Suprapubic skin (tissue), 3 donors: ENCODE data around the gene RIMOC1.

Source experiments
- POLR2A ChIP-seq, 2 donors: fragments of 450-650 bp; IDR thresholded peaks; one replicate each; pipeline ENCODE4 v1.6.1; 2017; ENCODE audit warnings: antibody characterized with exemption in 2 of 2, mild to moderate bottlenecking in 2 of 2, moderate library complexity in 2 of 2
- TF ChIP-seq, protein P1 (sequence below), 2 donors: fragments of 200-600 bp in 1 of 2; fragments of 450-650 bp in 1 of 2; sonication (generic) in 1 of 2; IDR thresholded peaks; one replicate each; pipeline ENCODE4 v1.5.1; 2016 to 2019; ENCODE audit warnings: antibody characterized with exemption in 2 of 2, mild to moderate bottlenecking in 1 of 2, moderate library complexity in 1 of 2

DNA sequence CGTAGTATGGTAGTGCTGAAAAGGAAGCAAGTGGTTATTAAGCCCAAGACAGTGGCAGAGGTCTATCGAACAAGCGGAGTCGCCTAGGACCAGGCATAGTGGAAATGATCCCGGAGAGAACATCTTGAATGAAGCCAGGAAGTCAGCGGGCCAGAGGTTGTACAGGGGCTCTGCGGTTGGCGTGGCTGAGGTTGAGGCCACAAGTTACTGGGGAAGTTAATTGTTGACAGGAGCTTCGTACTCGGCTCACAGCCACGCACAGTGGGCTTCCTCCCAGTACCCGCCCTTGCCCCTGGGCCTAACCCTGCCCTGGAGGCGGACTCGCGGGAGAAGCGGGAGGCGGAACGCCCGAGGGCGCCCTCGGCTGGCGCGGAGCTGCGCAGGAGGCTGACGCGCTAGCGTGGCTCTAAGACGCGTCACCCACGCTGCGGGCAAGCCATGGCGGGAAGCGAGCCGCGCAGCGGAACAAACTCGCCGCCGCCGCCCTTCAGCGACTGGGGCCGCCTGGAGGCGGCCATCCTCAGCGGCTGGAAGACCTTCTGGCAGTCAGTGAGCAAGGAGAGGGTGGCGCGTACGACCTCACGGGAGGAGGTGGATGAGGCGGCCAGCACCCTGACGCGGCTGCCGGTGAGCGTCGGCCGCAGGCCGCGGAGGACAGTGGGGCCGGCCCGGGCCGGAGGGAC is 20.9 kb downstream of the RIMOC1 start, which contains the start of gene FBXO4:
- TF ChIP-seq, protein P1, sequence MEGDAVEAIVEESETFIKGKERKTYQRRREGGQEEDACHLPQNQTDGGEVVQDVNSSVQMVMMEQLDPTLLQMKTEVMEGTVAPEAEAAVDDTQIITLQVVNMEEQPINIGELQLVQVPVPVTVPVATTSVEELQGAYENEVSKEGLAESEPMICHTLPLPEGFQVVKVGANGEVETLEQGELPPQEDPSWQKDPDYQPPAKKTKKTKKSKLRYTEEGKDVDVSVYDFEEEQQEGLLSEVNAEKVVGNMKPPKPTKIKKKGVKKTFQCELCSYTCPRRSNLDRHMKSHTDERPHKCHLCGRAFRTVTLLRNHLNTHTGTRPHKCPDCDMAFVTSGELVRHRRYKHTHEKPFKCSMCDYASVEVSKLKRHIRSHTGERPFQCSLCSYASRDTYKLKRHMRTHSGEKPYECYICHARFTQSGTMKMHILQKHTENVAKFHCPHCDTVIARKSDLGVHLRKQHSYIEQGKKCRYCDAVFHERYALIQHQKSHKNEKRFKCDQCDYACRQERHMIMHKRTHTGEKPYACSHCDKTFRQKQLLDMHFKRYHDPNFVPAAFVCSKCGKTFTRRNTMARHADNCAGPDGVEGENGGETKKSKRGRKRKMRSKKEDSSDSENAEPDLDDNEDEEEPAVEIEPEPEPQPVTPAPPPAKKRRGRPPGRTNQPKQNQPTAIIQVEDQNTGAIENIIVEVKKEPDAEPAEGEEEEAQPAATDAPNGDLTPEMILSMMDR (IDR thresholded peaks at IDR 0.05) = peak in 1 of 2 donors; percentile 52
- peak; percentile 30 to 74 for TF ChIP-seq POLR2A (IDR thresholded peaks at IDR 0.05)
